HCT116 (cell line): ENCODE results near the gene LPXN. TPM values are rescaled to one million over a fixed set of nuclear protein-coding genes. Genes with fewer than 3 reads are reported as not detected.

Source experiments
- ATAC-seq: fragments of 200-7000 bp; cut with Tn5 transposase; 2 replicates; pipeline ENCODE4 v1.9.1; 2020; ENCODE audit warnings: mild to moderate bottlenecking, moderate library complexity
- BruUV-seq: library from RNA; stranded (reverse); fragments of 400-500 nt; replicated peaks from 2 replicates; lab custom pipeline; 2021; lab: Mats Ljungman, UMichigan
- CTCF ChIA-PET: fragments of 300-600 bp; sonication (Branson Sonifier 250); formaldehyde crosslinking; loops from one replicate; lab custom pipeline; 2021; ENCODE audit warnings: antibody characterized with exemption; lab: Charles Lee
- POLR2A ChIA-PET: fragments of 300-600, 350-600 bp; sonication (Branson Sonifier 250); formaldehyde crosslinking; loops from one replicate; lab custom pipeline; 2021; ENCODE audit warnings: antibody characterized with exemption; lab: Charles Lee
- RAD21 ChIA-PET, 2 experiments: fragments of 300-600 bp; sonication (Branson Sonifier 250); formaldehyde crosslinking; loops; one replicate each; lab custom pipeline; 2023; ENCODE audit warnings: low total read pairs in 2 of 2; ENCODE audit not compliant: uncharacterized antibody in 2 of 2, unreplicated experiment in 2 of 2, low non-redundant PET in 1 of 2; lab: Charles Lee
- DNase-seq: peaks from one replicate; pipeline ENCODE4 v3.0.0-alpha.2; 2010; ENCODE audit warnings: low read depth, low spot score
- H2AFZ ChIP-seq: fragments of 200-600 bp; shearing (Covaris generic), sonication (generic); 2 replicates; pipeline ENCODE4 v1.6.1; 2017; ENCODE audit warnings: low read depth, mixed run types, mixed read lengths, antibody characterized with exemption, low read length; ENCODE audit not compliant: poor library complexity, severe bottlenecking
- H3K27ac ChIP-seq: 2 replicates; pipeline ENCODE4 v1.5.1; 2012; ENCODE audit warnings: low read depth, low read length
- H3K27me3 ChIP-seq: fragments of 200-600 bp; sonication (generic); 2 replicates; pipeline ENCODE4 v1.6.1; 2016; ENCODE audit warnings: mixed run types, low read length, mixed read lengths; ENCODE audit not compliant: insufficient read depth
- H3K36me3 ChIP-seq, 2 experiments: fragments of 200-500 bp in 1 of 2; fragments of 200-600 bp in 1 of 2; sonication (Bioruptor generic) in 1 of 2; sonication (generic) in 1 of 2; 2 replicates each; pipeline versions ENCODE4 v1.5.1 to v1.6.1; 2014 to 2016; ENCODE audit warnings: low read length in 2 of 2, inconsistent platforms in 1 of 2, mixed read lengths in 1 of 2, mixed run types in 1 of 2; ENCODE audit not compliant: insufficient read depth in 2 of 2, control insufficient read depth in 1 of 2
- H3K4me1 ChIP-seq, 2 experiments: fragments of 200-600 bp in 1 of 2; sonication (generic) in 1 of 2; 2 replicates each; pipeline versions ENCODE4 v1.5.1 to v1.6.1; 2012 to 2017; ENCODE audit warnings: low read length in 2 of 2, inconsistent platforms in 1 of 2, mild to moderate bottlenecking in 1 of 2, mixed read lengths in 1 of 2, mixed run types in 1 of 2, moderate library complexity in 1 of 2; ENCODE audit not compliant: insufficient read depth in 2 of 2, control insufficient read depth in 1 of 2
- H3K4me2 ChIP-seq: fragments of 200-600 bp; sonication (generic); 2 replicates; pipeline ENCODE4 v1.6.1; 2017; ENCODE audit warnings: mixed run types, low read length, mixed read lengths
- H3K4me3 ChIP-seq, 2 experiments: fragments of 200-600 bp in 1 of 2; sonication (generic) in 1 of 2; replicated peaks in 1 of 2; 2 replicates each; pipeline ENCODE4 v1.5.1; 2011 to 2016; ENCODE audit warnings: low read length in 2 of 2, control low read depth in 1 of 2, low read depth in 1 of 2, mild to moderate bottlenecking in 1 of 2, mixed read lengths in 1 of 2, mixed run types in 1 of 2
- H3K79me2 ChIP-seq: fragments of 200-600 bp; sonication (generic); 2 replicates; pipeline ENCODE4 v1.6.1; 2017; ENCODE audit warnings: mild to moderate bottlenecking, mixed run types, low read length, moderate library complexity, mixed read lengths; ENCODE audit not compliant: insufficient read depth
- H3K9ac ChIP-seq: fragments of 200-600 bp; sonication (generic); 2 replicates; pipeline ENCODE4 v1.6.1; 2016; ENCODE audit warnings: low read length, mixed read lengths
- H3K9me2 ChIP-seq: fragments of 200-600 bp; sonication (generic), shearing (Covaris generic); 2 replicates; pipeline ENCODE4 v1.6.1; 2017; ENCODE audit warnings: mixed run types, mild to moderate bottlenecking, moderate library complexity; ENCODE audit not compliant: insufficient read depth
- H3K9me3 ChIP-seq, 2 experiments: fragments of 200-500 bp in 1 of 2; fragments of 200-600 bp in 1 of 2; sonication (Bioruptor generic) in 1 of 2; sonication (generic) in 1 of 2; 2 replicates each; pipeline ENCODE4 v1.6.1; 2014 to 2017; ENCODE audit warnings: low read length in 2 of 2, mixed read lengths in 2 of 2, inconsistent platforms in 1 of 2, low read depth in 1 of 2, mild to moderate bottlenecking in 1 of 2, mixed run types in 1 of 2, moderate library complexity in 1 of 2; ENCODE audit not compliant: control insufficient read depth in 1 of 2, insufficient read depth in 1 of 2
- H4K20me1 ChIP-seq: fragments of 200-600 bp; sonication (generic), shearing (Covaris generic); 2 replicates; pipeline ENCODE4 v1.6.1; 2017; ENCODE audit warnings: mixed run types, mild to moderate bottlenecking, moderate library complexity; ENCODE audit not compliant: insufficient read depth
- CEBPB ChIP-seq: IDR thresholded peaks from 2 replicates; pipeline ENCODE4 v1.6.1; 2012; ENCODE audit warnings: low read depth
- EGR1 ChIP-seq: IDR thresholded peaks from 2 replicates; pipeline ENCODE4 v1.6.1; 2012; ENCODE audit warnings: low read depth
- FOSL1 ChIP-seq: IDR thresholded peaks from 2 replicates; pipeline ENCODE4 v1.6.1; 2012; ENCODE audit warnings: low read depth
- JUND ChIP-seq: IDR thresholded peaks from 2 replicates; pipeline ENCODE4 v1.6.1; 2012
- SP1 ChIP-seq: IDR thresholded peaks from 2 replicates; pipeline ENCODE4 v1.6.1; 2012; ENCODE audit warnings: low read depth
- SRF ChIP-seq: IDR thresholded peaks from 2 replicates; pipeline ENCODE4 v1.6.1; 2012; ENCODE audit warnings: low read depth
- TCF7L2 ChIP-seq: IDR thresholded peaks from 2 replicates; pipeline ENCODE4 v1.7.0; 2011; ENCODE audit warnings: borderline replicate concordance, inconsistent platforms; ENCODE audit not compliant: insufficient read depth, insufficient read length; ENCODE audit errors: extremely low read depth
- intact Hi-C: fragments of 100-400 bp; cut with micrococcal nuclease; formaldehyde crosslinking; loops from 2 replicates; pipeline ENCODE4 v1.10.0; 2022
- total RNA-seq: library from RNA; stranded (reverse); gene quantifications from one replicate; pipeline ENCODE4 v1.2.1, GENCODE V29; 2021; ENCODE audit not compliant: unreplicated experiment
- TF ChIP-seq, protein P1 (sequence below), 3 experiments: fragments of 200-600 bp in 1 of 3; sonication (generic) in 1 of 3; IDR thresholded peaks in 2 of 3; conservative IDR thresholded peaks in 1 of 3; 2 replicates each; pipeline ENCODE4 v1.5.1; 2012 to 2017; ENCODE audit warnings: low read depth in 2 of 3, low read length in 2 of 3, antibody characterized with exemption in 1 of 3, borderline replicate concordance in 1 of 3, control low read depth in 1 of 3, mild to moderate bottlenecking in 1 of 3, mixed read lengths in 1 of 3, mixed run types in 1 of 3, moderate library complexity in 1 of 3; ENCODE audit not compliant: insufficient read depth in 1 of 3

Gene LPXN
- total RNA-seq, 1 experiment from 2014 or later: 3.6 TPM

DNA sequence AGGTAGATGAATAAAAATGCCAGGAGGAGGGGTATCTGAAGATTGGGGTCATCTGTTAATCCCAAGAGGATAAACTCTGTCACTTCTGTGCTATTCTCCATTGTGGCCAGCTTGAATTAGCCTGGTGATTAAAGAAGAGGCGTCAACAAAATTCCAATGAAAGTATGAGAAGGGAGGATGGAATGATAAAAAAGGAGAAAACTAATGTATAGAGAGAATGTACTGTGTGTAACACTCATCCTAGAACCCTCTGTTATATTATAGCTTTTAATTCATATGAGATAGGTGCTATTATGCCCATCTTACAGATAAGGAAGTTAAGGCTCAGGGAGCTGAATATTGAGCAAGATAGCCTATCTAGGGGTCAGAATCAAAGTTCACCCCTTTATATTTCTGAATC lies 67.7 kb downstream of the LPXN start, which contains the start of gene OR5B21:
Gene OR5B21, minus strand, starts transcription at position 101 of the 400 bp plus-strand sequence. Its CDS starts 0 bp downstream, at position 101.
- no peaks in the 10 kb centered on the region for H3K9me2 ChIP-seq
- ATAC-seq (no peak), DNase-seq (no peak)
- no peak within 1 kb of the TSS for H3K4me3 ChIP-seq
- H3K27me3 ChIP-seq: 0 out of 2 replicates have a peak, but pooled peaks cover 2% of the 10 kb centered on the region
- no peak within 1 kb of the TSS for H3K4me2 ChIP-seq
- no peak for TF ChIP-seq SP1
- TF ChIP-seq, protein P1, sequence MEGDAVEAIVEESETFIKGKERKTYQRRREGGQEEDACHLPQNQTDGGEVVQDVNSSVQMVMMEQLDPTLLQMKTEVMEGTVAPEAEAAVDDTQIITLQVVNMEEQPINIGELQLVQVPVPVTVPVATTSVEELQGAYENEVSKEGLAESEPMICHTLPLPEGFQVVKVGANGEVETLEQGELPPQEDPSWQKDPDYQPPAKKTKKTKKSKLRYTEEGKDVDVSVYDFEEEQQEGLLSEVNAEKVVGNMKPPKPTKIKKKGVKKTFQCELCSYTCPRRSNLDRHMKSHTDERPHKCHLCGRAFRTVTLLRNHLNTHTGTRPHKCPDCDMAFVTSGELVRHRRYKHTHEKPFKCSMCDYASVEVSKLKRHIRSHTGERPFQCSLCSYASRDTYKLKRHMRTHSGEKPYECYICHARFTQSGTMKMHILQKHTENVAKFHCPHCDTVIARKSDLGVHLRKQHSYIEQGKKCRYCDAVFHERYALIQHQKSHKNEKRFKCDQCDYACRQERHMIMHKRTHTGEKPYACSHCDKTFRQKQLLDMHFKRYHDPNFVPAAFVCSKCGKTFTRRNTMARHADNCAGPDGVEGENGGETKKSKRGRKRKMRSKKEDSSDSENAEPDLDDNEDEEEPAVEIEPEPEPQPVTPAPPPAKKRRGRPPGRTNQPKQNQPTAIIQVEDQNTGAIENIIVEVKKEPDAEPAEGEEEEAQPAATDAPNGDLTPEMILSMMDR (IDR thresholded peaks at IDR 0.05 in 2 of 3, conservative IDR thresholded peaks at IDR 0.05 in 1 of 3; ENCODE audit: borderline replicate concordance in 1 of 3, insufficient read depth in 1 of 3, low read depth in 2 of 3, low read length in 2 of 3): no peak
- no peak for TF ChIP-seq TCF7L2
- no peak for TF ChIP-seq JUND
- TF ChIP-seq CEBPB: no peak
- TF ChIP-seq FOSL1: no peak
- TF ChIP-seq SRF: no peak
- TF ChIP-seq EGR1: no peak
- no peaks in the 10 kb centered on the region for H3K9me3 ChIP-seq
- RAD21 ChIA-PET: no interaction called here
- no peaks in the 10 kb centered on the region for H3K4me1 ChIP-seq
- H2AFZ ChIP-seq: no peak within 1 kb of the TSS
- POLR2A ChIA-PET: no interaction called here
- intact Hi-C loops: no loop called here
- H3K36me3 ChIP-seq: no peaks in the 10 kb centered on the region
- CTCF ChIA-PET: no interaction called here
- no peak within 1 kb of the TSS for H3K9ac ChIP-seq
- H4K20me1 ChIP-seq: no peaks in the 10 kb centered on the region
- H3K79me2 ChIP-seq: no peaks in the 10 kb centered on the region
- H3K27ac ChIP-seq: no peak within 1 kb of the TSS
- no TSS peak for BruUV-seq

DNA sequence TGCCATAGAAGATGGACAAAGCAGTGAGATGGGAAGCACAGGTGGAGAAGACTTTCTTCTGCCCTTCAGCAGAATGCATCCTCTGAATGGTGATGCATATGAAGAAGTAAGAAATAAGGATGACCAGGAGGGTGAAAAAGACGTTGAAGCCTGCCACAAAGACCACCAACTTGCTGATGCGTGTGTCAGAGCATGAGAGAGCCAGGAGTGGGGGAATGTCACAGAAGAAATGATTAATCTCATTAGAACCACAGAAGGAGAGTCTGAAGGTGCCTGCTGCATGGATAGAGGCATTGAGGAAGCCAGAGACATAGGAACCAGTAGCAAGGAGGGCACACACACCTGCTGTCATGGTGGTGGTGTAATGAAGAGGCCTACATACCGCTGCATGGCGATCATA lies 68.3 kb downstream of the LPXN start:
- DNase-seq: no peak

More for the DNA sequence above, 68.3 kb downstream of the LPXN start:
- H3K9ac ChIP-seq: no peak overlapping the region
- no peak overlapping the region for H2AFZ ChIP-seq
- no peak overlapping the region for H3K27ac ChIP-seq
- no peak for TF ChIP-seq FOSL1
- no peaks in the 10 kb centered on the region for H3K36me3 ChIP-seq
- no peak overlapping the region for H3K4me3 ChIP-seq
- H3K9me3 ChIP-seq: no peaks in the 10 kb centered on the region
- H3K4me2 ChIP-seq: no peak overlapping the region
- intact Hi-C loops: no loop called here
- H3K79me2 ChIP-seq: no peaks in the 10 kb centered on the region
- no peaks in the 10 kb centered on the region for H3K9me2 ChIP-seq
- RAD21 ChIA-PET: no interaction called here
- CTCF ChIA-PET: no interaction called here
- POLR2A ChIA-PET: no interaction called here
- no peaks in the 10 kb centered on the region for H3K4me1 ChIP-seq
- 0 out of 2 replicates have a peak, but pooled peaks cover 8% of the 10 kb centered on the region for H3K27me3 ChIP-seq
- ATAC-seq: no peak
- no peaks in the 10 kb centered on the region for H4K20me1 ChIP-seq
- no TSS peak for BruUV-seq
